GM12874 (cell line): Measurements from ENCODE around the gene FALEC.

ENCODE experiments used
- TF ChIP-seq, protein P1 (sequence below): IDR thresholded peaks from 2 replicates; pipeline ENCODE4 v1.5.1; 2011; ENCODE audit warnings: low read depth, mild to moderate bottlenecking, control low read depth, low read length, moderate library complexity; ENCODE audit not compliant: insufficient read depth

The FALEC gene

GRCh38 chr1:150525348-150525747 lies 9.8 kb downstream of the FALEC start:
- TF ChIP-seq, protein P1, sequence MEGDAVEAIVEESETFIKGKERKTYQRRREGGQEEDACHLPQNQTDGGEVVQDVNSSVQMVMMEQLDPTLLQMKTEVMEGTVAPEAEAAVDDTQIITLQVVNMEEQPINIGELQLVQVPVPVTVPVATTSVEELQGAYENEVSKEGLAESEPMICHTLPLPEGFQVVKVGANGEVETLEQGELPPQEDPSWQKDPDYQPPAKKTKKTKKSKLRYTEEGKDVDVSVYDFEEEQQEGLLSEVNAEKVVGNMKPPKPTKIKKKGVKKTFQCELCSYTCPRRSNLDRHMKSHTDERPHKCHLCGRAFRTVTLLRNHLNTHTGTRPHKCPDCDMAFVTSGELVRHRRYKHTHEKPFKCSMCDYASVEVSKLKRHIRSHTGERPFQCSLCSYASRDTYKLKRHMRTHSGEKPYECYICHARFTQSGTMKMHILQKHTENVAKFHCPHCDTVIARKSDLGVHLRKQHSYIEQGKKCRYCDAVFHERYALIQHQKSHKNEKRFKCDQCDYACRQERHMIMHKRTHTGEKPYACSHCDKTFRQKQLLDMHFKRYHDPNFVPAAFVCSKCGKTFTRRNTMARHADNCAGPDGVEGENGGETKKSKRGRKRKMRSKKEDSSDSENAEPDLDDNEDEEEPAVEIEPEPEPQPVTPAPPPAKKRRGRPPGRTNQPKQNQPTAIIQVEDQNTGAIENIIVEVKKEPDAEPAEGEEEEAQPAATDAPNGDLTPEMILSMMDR: no peak

DNA sequence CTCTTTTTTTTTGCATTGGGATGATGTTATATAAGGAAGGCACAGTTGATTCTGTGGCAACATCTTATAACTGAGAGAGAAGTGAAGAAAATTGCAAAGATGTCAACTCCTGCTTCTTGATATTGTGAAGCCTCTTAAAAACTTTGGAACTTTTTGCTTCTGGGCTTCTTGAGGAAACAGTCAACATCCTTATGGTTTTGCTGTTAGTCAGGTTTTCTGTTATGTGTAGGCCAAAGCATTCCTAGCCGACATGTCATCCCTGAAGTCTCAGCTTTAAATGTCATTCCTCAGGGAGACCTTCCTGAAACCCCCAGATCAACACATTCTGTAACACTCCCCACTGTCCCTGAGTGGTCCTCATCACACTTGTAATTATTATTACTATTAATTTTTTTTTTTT lies 12.6 kb downstream of the FALEC start:
- TF ChIP-seq, protein P1: no peak

DNA sequence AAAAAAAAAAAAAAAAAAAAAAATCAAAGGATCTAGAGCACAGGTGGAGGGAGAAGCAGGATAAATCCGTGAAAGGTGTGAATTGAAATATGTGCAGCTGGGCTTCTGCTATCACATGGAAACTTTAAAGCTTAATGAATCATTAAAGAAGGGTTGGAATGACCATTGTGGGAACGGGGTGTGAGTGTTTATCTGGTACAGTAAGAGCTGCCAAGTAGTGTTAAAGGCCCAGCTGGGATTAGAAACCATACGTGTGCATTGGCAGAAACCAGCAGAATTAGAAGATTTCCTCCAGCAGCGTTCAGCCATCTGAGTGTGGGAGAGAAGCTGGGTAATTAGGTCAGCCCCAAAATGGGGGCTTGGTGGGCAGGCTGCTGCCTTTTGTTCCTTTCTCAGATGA lies 13.5 kb downstream of the FALEC start:
- TF ChIP-seq, protein P1: no peak

DNA sequence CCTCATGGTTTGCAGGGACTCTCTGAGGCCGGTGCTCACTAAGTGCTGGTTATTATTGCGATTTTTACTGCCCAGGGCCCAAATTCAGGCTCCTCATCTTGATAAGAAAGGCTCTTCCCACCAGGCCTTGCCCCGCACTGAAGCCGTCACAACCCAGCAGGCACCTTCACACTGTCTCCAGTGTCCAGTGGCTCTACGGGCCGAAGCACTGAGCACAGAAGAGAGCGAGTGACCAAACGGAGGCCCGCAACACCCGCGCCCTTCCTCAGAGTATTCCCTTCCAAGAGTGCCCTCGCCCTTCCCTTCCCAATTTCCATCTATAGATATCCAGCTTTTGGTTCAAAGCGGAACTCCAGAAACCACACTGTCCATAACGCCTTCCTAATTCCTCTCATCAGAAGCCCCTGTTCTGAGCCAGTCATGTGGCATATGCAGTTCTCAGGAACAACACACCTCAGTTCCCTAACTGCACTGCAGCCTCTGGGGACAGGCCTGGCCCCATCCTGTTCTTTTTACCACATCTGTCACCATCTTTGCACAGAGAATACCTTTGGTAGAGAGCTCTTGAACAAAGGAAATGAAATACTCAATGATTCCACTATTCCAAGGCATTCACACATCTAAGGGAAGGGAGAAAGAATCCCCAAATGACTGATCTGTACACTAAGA lies 15.1 kb downstream of the FALEC start:
- TF ChIP-seq, protein P1: no peak

GRCh38 chr1:150532860-150533259 lies 17.3 kb downstream of the FALEC start:
- TF ChIP-seq, protein P1: no peak

- TF ChIP-seq, protein P1: no peak
Observed at GRCh38 chr1:150534002-150534401, 18.4 kb downstream of the FALEC start.

- TF ChIP-seq, protein P1: no peak
Observed at GRCh38 chr1:150535511-150536287, 20.1 kb downstream of the FALEC start.
